Brain pericyte (primary cell): ENCODE results near the gene ARMH1.
A peak's percentile ranks its signal among the peaks of the same experiment; 100 is the strongest.
"Not testable (repeated sequence)": the region's sequence is repeated elsewhere in the genome, so short reads cannot be mapped to it uniquely, and the experiment has no call there.

Source experiments
- DNase-seq: peaks from one replicate; pipeline ENCODE4 v3.0.0-alpha.2; 2012; ENCODE audit warnings: low read depth, low spot score

ARMH1 gene

DNA sequence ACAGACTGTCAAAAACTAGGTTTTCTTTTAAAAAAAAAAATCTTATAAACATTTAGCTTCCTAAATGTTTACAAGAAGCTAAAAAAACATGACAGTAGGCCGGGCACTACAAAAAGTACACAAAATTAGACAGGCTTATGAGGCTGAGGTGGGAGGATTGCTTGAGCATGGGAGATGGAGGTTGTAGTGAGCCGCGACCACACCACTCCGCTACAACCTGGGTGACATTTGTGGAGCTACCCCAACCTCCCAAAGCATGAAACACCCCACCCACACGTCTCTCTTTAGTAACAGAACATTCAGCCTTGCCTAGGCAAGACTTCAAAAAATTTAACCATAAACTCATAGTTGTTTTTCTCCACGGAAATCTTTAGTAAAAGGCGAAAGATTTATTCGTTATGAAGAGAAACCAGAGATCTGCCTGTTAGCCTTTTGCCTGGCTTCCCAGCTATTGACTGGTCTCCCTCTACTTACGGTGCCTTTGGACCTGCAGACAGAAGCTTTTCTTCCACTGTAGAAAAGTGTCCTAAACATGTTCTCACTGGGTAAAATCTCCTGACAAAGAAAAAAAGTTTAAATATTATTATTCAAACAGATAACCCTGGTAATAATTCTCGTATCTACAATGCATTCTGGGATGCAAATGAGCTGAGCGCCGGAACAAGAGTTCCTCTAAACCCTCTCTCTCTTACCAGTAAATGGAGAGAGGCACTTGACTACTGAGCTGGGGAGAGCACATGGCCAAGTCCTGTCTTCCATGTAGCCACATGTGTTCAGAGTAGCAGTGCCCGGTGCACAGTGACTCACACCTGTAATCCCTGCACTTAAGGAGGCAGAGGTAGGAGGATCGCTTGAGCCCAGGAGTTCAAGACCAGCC lies 47.2 kb downstream of the ARMH1 start:
- DNase-seq, result peak; percentile 76

DNA sequence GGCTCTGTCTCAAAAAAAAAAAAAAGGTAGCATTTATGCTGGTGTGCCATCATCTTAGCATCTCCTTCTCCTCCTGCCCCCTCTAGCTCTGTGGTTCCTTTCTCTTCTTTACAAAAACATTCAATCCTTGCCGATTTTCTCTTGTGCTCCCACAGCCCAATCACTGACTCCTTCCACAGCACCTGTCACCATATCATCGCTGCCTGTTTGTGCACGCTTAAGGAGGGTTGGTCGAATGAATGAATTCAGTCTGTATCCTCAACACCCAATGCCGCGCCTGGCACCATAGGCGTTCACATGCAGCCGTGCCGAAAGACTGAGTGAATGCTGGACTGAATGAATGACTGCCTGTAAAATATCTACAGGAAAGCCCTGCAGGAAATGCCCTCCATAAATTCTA lies 48.5 kb downstream of the ARMH1 start:
- no peak for DNase-seq

DNA sequence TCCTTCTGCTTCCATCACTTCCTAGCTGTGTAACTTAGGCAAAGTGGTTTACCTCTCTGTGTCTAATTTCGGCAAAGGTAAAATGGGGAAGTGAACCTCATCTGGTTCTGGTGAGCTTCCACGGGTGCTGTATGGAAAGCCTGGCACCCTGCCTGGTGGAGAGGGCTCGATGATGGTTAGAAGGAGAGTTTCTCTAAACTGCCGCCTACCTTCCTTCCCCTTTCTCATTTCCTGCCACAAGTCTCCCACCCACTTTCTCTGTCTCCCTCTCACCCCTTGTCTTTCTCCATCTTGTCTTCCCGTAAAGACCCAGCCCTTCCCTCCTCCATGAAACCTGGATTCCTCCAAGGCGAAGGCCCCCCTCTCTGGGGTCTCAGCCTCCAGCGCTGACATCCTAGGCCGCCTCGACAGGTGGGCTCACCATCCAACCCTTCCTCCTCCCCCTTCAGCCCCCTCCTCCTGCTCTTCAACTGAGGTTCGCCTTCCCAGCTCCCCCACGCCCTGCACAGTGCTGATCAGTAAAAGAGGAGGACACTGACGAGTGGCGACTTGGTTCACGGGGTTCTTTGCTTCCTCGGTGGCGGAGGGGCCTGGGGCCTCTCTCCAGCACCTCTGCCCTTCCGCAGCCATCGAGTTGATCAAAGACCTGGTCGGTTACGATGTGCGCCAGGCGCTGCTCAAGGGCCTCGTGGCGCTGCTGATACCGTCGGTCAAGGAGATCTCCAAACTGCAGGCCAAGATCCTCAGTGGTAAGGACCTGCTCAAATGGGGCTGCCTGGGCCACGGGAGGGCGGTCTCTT lies 49.2 kb downstream of the ARMH1 start:
- DNase-seq, result no peak

DNA sequence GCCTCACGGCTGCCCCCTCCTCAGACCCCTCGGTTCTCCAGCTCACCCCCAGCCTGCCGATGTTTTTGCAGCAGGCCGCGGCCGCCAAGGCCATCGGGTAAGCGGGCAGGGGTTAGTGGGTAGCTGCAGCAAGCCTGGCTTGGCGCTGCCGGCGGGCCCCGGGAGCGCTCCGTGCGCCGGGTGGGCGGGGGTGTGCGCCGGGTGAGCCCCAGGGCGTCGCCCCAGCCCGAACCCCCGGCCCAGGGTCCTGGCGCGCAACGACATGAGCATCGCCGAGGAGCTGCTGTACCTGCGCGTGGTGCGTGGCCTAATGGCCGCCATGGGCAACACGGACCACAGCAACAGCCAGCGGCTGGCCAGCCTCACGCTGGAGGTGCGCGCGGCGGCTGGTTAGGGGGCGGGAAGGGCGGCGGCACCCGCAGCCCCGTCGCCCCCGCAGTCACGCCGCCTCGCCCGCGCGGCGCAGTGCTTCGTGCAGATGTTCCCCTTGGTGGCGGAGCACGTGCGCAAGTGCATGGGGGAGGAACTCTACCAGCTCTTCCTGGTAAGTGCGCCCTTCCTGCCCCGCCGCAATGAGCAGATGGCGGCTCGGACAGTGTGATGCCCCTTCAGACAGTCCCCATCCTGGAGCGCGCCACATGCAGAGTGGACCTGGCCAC lies 49.9 kb downstream of the ARMH1 start:
- no peak for DNase-seq

DNA sequence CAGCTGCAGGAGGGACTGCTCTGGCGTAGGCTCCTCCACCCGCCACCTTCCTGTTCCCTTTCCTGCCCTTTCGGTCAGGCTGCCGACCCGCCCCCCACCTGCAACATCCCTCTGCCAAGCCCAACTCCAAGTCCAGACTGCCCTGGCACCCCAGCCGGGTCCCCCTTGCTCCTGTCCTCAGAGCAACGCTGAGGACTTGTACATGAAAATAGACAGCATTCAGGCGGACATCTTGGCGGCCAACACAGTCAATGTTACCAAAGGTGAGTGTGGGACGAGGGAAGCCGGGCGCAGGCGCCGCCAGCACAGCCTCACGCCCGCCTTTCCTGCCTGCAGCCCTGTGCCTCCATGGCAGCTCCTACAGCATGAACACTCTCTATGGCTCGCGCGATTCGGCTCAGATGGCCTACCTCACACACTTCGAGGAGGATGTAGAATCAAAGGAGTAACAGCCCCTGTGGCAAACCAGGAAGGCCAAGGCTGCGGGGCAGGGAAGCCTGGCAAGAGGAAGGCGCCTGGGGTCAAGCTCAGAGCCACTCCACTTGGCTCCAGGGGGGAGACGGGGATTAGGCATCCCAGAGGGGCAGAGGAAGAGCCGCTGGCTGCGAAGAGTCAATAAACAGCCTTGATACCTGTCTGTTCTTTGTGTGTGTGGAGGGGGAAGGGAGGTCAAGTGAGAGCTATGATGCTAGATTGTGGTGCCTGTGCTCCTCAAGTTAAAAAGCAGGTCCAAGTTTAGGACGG lies 50.6 kb downstream of the ARMH1 start:
- no peak for DNase-seq

DNA sequence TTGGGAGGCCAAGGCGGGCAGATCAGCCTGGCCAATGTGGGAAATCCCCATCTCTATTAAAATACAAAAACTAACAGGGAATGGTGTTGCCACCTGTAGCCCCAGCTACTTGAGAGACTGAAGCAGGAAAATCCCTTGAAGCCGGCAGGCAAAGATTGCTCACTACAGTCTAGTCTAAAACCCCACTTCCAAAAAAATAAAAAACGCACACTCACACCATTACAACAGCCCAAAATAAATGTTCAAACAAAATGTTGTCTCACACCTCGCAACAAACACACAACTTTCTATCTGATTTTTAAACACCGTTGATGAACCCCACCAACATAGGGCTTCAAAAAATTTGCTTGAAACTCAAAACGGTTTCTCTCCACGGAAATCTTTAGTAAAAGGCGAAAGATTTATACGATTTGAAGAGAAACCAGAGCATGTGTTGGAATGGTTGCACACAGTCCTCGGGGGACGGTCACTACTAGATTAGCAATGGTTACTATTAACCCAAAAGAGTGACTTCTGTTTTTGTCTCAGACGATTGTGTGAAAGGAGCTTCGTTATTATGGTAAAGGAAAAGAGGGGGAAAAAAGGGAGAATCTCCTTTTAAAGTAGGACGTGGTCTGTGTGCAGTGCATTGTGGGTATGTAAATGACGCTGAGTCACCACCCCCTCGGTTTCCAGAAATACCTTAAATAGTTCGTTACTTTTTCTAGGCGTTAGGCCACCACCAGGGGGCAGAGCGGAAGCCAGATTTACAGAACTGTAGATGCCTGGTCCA lies 56.4 kb downstream of the ARMH1 start, which contains the start of gene RNU5D-1:
Gene RNU5D-1 (minus strand): TSS at position 430 of the 772 bp plus-strand sequence.
- peak; percentile 93 for DNase-seq

DNA sequence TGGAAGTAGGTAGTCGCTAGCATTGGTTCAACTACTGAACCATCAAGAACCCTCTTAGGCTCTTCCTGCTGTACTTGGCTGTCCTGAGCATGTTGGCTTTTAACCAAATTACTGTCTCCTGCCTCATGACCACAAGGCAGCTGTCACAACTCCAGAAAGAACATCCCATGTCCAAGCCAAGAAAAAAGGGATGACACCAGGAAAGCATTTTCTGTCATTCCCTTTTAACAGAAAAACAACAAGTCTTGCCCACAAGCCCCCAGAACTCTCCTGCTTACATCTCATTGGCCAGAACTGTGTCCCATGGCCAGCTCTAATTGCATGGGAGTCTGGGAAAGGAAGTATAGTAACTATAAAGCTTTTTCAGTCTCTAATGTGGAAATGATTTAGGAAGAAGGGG lies 58.9 kb downstream of the ARMH1 start:
- no peak for DNase-seq

DNA sequence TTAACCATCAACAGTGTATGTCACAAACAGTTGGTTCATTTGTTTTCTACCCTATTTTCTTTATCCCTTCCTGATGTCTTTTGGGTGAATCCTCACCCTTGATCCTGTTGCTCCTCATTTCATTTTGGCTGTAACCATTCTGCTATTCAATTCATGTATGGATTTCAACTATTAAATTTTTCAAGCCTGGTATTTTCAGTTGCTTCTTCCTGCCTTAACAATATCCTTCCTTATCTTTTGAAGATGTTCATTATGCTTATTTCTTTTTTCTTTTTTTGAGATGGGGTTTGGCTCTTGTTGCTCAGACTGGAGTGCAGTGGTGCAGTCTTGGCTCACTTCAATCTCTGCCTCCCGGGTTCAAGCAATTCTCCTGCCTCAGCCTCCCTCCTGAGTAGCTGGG lies 59.3 kb downstream of the ARMH1 start:
- no peak for DNase-seq

DNA sequence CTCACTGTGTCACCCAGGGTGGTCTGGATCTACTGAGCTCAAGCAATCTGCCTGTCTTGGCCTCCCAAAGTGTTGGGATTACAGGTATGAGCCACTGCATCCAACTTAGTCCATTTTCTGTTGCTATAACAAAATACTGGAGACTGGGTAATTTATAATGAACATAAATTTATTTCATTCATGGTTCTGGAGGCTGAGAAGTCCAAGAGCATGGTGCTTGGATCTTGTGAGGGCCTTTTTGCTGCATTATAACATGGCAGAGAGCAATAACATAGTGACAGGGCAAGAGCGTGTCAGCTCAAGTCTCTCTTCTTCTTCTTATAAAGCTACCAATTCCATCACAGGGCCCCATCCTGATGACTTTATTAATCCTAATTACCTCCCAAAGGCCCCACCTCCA lies 61.5 kb downstream of the ARMH1 start:
- no peak for DNase-seq

DNA sequence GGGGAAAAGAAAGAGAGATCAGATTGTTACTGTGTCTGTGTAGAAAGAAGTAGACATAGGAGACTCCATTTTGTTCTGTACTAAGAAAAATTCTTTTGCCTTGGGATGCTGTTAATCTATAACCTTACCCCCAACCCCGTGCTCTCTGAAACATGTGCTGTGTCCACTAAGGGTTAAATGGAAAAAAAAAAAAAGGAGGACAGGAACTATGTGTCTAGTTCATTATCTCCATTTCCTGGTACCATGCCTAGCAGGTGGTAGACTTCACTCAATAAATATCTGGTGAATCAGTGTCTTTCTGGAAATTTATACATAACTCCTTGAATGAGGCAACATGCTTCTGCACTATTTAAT lies 64.4 kb downstream of the ARMH1 start:
- DNase-seq, result not testable (repeated sequence)

DNA sequence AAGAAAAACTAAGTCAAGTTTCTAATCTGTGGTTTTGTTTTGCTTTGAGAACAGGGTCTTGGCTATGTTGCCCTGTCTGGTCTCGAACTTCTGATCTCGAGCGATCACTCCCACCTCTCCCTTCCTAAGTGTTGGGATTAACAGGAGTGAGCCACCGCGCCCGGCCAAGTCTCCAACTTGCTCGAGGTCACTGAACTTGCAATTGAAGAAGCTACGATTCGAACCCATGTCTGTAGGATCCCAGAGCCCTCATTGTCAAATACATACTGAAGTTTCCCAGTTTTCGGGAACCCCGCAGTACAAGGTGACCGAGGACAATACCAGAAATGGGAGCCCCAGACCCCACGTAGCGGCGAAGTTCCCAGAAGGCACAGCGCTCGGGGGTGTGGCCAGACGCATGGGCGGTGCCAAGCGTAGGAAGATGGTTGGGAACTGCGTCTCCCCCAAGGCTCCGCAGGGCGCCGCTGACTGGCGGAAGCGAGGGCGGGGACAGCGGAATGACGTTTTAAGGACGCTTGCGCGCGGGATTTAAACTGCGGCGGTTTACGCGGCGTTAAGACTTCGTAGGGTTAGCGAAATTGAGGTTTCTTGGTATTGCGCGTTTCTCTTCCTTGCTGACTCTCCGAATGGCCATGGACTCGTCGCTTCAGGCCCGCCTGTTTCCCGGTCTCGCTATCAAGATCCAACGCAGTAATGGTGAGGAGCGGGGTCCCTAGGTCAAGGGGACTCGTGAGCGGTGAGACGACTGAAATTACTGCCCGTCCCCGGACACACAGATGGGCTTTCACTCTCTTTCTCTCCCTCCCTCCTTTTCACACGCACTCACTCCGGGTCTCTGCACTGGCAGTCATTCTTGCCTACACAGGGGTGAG lies 65.0 kb downstream of the ARMH1 start, which contains the start of gene KIF2C:
Gene KIF2C (plus strand): TSS at position 531 of the 872 bp plus-strand sequence. CDS start 96 bp downstream, at position 627.
- DNase-seq, result peak; percentile 94

DNA sequence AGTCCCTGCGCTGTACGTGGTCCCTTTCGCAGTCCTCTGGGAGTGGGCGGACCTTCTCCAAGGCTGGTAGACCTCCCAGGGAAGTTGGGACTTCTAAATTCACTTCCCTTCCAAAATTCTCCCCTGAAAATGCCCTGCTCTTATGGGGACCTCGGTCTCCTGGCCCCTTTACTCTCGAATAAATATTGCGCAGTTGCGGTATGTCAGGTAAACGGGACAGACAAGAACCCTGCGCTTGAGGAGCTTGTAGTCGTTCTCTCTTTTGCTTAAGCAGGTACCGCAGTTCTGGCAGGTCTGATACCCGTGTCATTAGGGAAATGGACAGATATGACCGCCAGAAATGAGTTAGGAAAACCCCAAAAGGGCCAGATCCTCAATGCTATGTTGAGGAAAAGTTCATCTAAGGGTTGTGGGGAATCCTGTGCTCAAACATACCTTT lies 65.7 kb downstream of the ARMH1 start:
- no peak for DNase-seq

DNA sequence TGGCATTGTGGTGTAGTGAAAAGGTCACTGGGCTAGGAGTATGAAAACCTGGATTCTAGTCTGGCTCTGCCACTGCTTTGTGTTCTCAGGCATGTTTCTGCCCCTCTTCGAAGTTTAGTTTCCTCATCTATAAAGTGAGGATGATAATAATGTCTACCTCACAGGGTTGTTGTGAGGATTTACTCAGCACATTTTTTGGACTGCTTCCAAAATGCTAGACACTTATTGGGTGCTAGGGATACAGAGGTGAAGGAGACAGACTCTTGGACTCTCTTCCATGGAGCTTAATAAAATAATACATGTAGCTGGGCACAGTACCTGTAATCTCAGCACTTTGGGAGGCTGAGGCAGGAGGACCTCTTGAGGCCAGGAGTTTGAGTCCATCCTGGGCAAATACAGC lies 68.7 kb downstream of the ARMH1 start:
- DNase-seq, result no peak

DNA sequence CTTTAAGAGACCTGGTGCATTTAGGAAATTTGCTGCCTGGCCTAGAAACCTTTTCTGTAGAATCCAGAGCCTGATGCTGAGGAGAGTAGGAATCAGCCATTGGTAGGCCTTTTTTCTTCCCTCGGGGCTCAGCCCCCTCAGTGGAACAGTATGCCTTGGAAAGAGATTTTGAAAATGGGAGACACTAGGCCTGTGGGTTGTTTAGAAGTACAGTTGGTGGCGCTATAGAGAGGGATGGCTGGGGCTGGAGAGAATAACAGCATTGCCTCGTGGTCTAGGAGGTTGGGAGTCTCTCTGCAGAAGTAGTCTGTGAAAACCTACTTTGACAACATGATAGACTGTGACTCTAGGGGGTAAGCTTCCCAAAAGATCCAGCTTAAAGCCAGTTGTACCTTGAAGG lies 73.4 kb downstream of the ARMH1 start:
- DNase-seq, result no peak

DNA sequence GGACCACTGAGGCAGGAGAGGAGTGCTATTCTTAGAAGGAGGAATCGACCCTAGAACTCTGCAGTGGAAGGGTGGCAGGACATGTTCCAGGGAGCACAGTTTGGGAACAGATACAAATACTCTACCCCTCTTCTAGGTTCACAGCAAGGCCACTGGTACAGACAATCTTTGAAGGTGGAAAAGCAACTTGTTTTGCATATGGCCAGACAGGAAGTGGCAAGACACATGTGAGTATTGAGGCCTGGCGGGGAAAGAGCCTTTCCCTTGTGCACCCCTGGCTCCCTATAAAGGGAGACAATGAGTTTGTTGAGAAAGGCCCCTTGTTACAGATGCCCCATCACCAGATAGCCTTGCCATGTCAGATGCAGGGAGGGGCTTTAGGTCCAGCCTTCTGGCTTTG lies 82.9 kb downstream of the ARMH1 start:
- DNase-seq, result no peak

DNA sequence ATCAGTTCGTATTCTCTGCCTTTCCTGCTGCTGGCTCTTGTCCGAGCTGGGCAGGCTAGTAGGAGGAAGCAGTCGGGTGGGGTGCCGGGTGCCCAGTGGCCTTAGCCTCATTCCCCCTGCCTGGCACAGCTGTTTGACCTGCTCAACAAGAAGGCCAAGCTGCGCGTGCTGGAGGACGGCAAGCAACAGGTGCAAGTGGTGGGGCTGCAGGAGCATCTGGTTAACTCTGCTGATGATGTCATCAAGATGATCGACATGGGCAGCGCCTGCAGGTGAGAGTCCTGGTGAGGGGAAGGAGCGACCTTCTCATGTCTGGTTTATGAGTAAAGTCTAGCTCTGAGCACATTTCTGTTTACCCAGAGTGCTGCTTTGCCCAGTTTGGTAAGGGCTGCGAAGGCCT lies 84.6 kb downstream of the ARMH1 start:
- DNase-seq, result no peak

DNA sequence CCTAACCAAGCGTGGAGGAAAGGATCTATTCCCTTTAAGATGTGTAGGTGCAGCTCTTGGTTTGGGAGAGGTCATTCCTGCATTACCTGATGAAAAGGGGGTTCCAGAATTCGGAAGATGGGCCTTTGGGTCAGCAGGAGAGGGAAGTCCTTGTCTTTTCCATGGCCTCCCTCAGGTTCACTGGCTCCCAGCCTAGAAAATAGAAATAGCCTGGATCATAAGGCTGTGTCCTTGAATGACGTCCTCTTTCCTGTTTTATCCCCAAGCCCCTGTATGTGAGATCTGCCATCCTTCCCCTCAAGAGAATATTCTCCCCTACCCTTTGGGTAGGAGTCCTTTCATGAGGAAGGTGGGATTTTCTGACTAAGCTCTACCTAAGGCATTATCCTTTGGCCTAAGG lies 86.4 kb downstream of the ARMH1 start:
- no peak for DNase-seq

DNA sequence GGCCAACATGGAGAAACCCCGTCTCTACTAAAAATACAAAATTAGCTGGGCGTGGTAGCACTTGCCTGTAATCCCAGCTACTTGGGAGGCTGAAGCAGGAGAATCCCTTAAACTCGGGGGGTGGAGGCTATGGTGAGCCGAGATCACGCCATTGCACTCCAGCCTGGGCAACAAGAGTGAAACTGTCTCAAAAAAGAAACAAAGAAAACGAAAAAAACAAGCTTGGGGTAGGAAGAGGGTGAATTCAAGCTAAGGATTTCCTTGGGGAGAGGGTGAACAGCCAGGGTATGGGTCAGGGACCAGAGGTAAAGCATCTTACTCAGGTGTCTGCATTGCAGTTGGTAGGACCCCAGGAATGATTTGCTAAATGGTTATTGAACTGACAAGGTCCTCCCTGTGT lies 91.9 kb downstream of the ARMH1 start:
- DNase-seq, result not testable (repeated sequence)
